GM23338 (cell line): ENCODE results near the gene ENPP1.

Source experiments
- CTCF ChIP-seq, 2 experiments: fragments of 200-600 bp in 1 of 2; sonication (generic) in 1 of 2; conservative IDR thresholded peaks; 2 replicates each; pipeline versions ENCODE4 v1.5.1 to v1.6.1; 2016 to 2017; ENCODE audit warnings: antibody characterized with exemption in 2 of 2, low read depth in 2 of 2, mild to moderate bottlenecking in 2 of 2, moderate library complexity in 1 of 2
- EZH2 ChIP-seq: fragments of 200-600 bp; sonication (generic); IDR thresholded peaks from one replicate; pipeline ENCODE4 v1.8.0; 2017; ENCODE audit warnings: antibody characterized with exemption, mild to moderate bottlenecking, low read depth; ENCODE audit not compliant: unreplicated experiment
- NANOG ChIP-seq: IDR thresholded peaks from 2 replicates; pipeline ENCODE4 v1.6.1; 2016; ENCODE audit warnings: antibody characterized with exemption, borderline replicate concordance
- POLR2AphosphoS5 ChIP-seq: IDR thresholded peaks from 2 replicates; pipeline ENCODE4 v1.6.1; 2016; ENCODE audit warnings: antibody characterized with exemption, low read depth

- TF ChIP-seq CTCF (conservative IDR thresholded peaks at IDR 0.05; ENCODE audit: low read depth in 2 of 2), result no peak
- TF ChIP-seq POLR2AphosphoS5, result no peak
- TF ChIP-seq NANOG, result no peak
- no peak for TF ChIP-seq EZH2
Measured at GRCh38 chr6:131789219-131789618, 18.6 kb upstream of the ENPP1 start.
